Measurements from ENCODE around the gene MYH13. TPM values are rescaled to one million over a fixed set of nuclear protein-coding genes. Genes with fewer than 3 reads are reported as not detected.

The MYH13 gene
- total RNA-seq, 2 experiments from 2014 or later = not detected

GRCh38 chr17:10332515-10332914, 40.3 kb downstream of the MYH13 start:
- TF ChIP-seq CTCF (IDR thresholded peaks at IDR 0.05) = no peak
- no peak for DNase-seq
- no peak for ATAC-seq (ENCODE audit: poor library complexity)
- Mint-ChIP-seq H3K4me1 (ENCODE audit: low read depth) (no peaks in the 10 kb centered on the region), H3K9me3 (no peaks in the 10 kb centered on the region), H3K36me3 (ENCODE audit: low read depth) (no peaks in the 10 kb centered on the region), H3K4me3 (no peak overlapping the region), H3K27ac (no peak overlapping the region), H3K27me3 (peaks cover 10% of the 10 kb centered on the region)
- CTCF ChIA-PET = no interaction called here
- H3K4me1 ChIP-seq (ENCODE audit: insufficient read depth, low read length) = no peaks in the 10 kb centered on the region
- H3K27me3 ChIP-seq (ENCODE audit: control insufficient read depth in 1 of 2, insufficient read depth in 2 of 2, low read length in 2 of 2) = no peaks in the 10 kb centered on the region
- POLR2A ChIA-PET = no interaction called here
- no peaks in the 10 kb centered on the region for H3K36me3 ChIP-seq (ENCODE audit: insufficient read depth, low read length)
- no peak overlapping the region for H3K27ac ChIP-seq (ENCODE audit: low read depth in 1 of 2, low read length in 2 of 2)
- intact Hi-C loops (cut with DNase I, micrococcal nuclease) = no loop called here
- H3K9me3 ChIP-seq (ENCODE audit: control insufficient read depth in 1 of 2, insufficient read depth in 1 of 2, low read length in 2 of 2) = peaks cover 0 to 12% of the 10 kb centered on the region in 2 experiments
- H3K4me3 ChIP-seq (ENCODE audit: low read length) = no peak overlapping the region

- no peaks in the 10 kb centered on the region for H3K27me3 ChIP-seq (ENCODE audit: control insufficient read depth in 1 of 2, insufficient read depth in 2 of 2, low read length in 2 of 2)
- DNase-seq (no peak), ATAC-seq (ENCODE audit: poor library complexity) (no peak)
- ChIA-PET POLR2A (no interaction called here), CTCF (no interaction called here)
- no peak overlapping the region for H3K4me3 Mint-ChIP-seq
- H3K4me1 Mint-ChIP-seq (ENCODE audit: low read depth) = no peaks in the 10 kb centered on the region
- no peak for TF ChIP-seq CTCF (IDR thresholded peaks at IDR 0.05)
- H3K4me1 ChIP-seq (ENCODE audit: insufficient read depth, low read length) = no peaks in the 10 kb centered on the region
- no peaks in the 10 kb centered on the region for H3K9me3 Mint-ChIP-seq
- H3K4me3 ChIP-seq (ENCODE audit: low read length) = no peak overlapping the region
- no peaks in the 10 kb centered on the region for H3K36me3 ChIP-seq (ENCODE audit: insufficient read depth, low read length)
- H3K36me3 Mint-ChIP-seq (ENCODE audit: low read depth) = no peaks in the 10 kb centered on the region
- intact Hi-C loops (cut with DNase I, micrococcal nuclease) = no loop called here
- H3K27me3 Mint-ChIP-seq = peaks cover 13% of the 10 kb centered on the region
- H3K27ac Mint-ChIP-seq = no peak overlapping the region
- no peak overlapping the region for H3K27ac ChIP-seq (ENCODE audit: low read depth in 1 of 2, low read length in 2 of 2)
- H3K9me3 ChIP-seq (ENCODE audit: control insufficient read depth in 1 of 2, insufficient read depth in 1 of 2, low read length in 2 of 2) = peaks cover 0 to 7% of the 10 kb centered on the region in 2 experiments
These were observed 43.6 kb downstream of the MYH13 start for GRCh38 chr17:10328971-10329923.

- Histone ChIP-seq H3K9me3 (ENCODE audit: control insufficient read depth in 1 of 2, insufficient read depth in 1 of 2, low read length in 2 of 2) (peaks cover 0 to 4% of the 10 kb centered on the region in 2 experiments), H3K27me3 (ENCODE audit: control insufficient read depth in 1 of 2, insufficient read depth in 2 of 2, low read length in 2 of 2) (no peaks in the 10 kb centered on the region), H3K4me1 (ENCODE audit: insufficient read depth, low read length) (no peaks in the 10 kb centered on the region), H3K27ac (ENCODE audit: low read depth in 1 of 2, low read length in 2 of 2) (no peak overlapping the region), H3K36me3 (ENCODE audit: insufficient read depth, low read length) (no peaks in the 10 kb centered on the region), H3K4me3 (ENCODE audit: low read length) (no peak overlapping the region)
- no peak overlapping the region for H3K27ac Mint-ChIP-seq
- H3K27me3 Mint-ChIP-seq = peaks cover 17% of the 10 kb centered on the region
- intact Hi-C loops (cut with DNase I, micrococcal nuclease) = no loop called here
- POLR2A ChIA-PET = no interaction called here
- no peaks in the 10 kb centered on the region for H3K9me3 Mint-ChIP-seq
- no peak for TF ChIP-seq CTCF (IDR thresholded peaks at IDR 0.05)
- no peaks in the 10 kb centered on the region for H3K4me1 Mint-ChIP-seq (ENCODE audit: low read depth)
- no peak overlapping the region for H3K4me3 Mint-ChIP-seq
- CTCF ChIA-PET = no interaction called here
- ATAC-seq (ENCODE audit: poor library complexity) = no peak
- no peak for DNase-seq
- no peaks in the 10 kb centered on the region for H3K36me3 Mint-ChIP-seq (ENCODE audit: low read depth)
These were observed 44.6 kb downstream of the MYH13 start for GRCh38 chr17:10328206-10328605.

Measured in CD4-positive, alpha-beta T cell (primary cell).